ENCODE data around the gene ATE1.

ATE1 gene

GRCh38 chr10:121787169-121787568, 140.7 kb downstream of the ATE1 start:
- Histone ChIP-seq H3K36me3 (ENCODE audit: insufficient read depth, low read length) (peaks cover 12% of the 10 kb centered on the region; the same call in 1 of the 2 replicates), H3K27me3 (ENCODE audit: insufficient read depth, low read length) (no peaks in the 10 kb centered on the region), H3K27ac (ENCODE audit: low read depth, low read length) (no peak overlapping the region), H3K4me1 (ENCODE audit: insufficient read depth, low read length) (no peaks in the 10 kb centered on the region; the same call in 1 of the 2 replicates), H3K9me3 (ENCODE audit: insufficient read depth, low read depth, low read length) (no peaks in the 10 kb centered on the region), H3K9ac (ENCODE audit: low read depth, low read length) (no peak overlapping the region), H3K4me3 (ENCODE audit: low read length) (no peak overlapping the region)
- WGBS = 88% methylated on average over 2 of the region's 2 CpGs

- Histone ChIP-seq H3K27ac (ENCODE audit: low read depth, low read length) (no peak overlapping the region), H3K9me3 (ENCODE audit: insufficient read depth, low read depth, low read length) (no peaks in the 10 kb centered on the region), H3K4me1 (ENCODE audit: insufficient read depth, low read length) (no peaks in the 10 kb centered on the region), H3K4me3 (ENCODE audit: low read length) (no peak overlapping the region), H3K27me3 (ENCODE audit: insufficient read depth, low read length) (no peaks in the 10 kb centered on the region), H3K9ac (ENCODE audit: low read depth, low read length) (no peak overlapping the region), H3K36me3 (ENCODE audit: insufficient read depth, low read length) (peaks cover 3% of the 10 kb centered on the region; the same call in 1 of the 2 replicates)
- 80% methylated on average over 6 of the region's 6 CpGs for WGBS
Observed at GRCh38 chr10:121783782-121784372, 144.0 kb downstream of the ATE1 start.

- no peaks in the 10 kb centered on the region for H3K4me1 ChIP-seq (ENCODE audit: insufficient read depth, low read length)
- H3K4me3 ChIP-seq (ENCODE audit: low read length) = no peak overlapping the region
- H3K9me3 ChIP-seq (ENCODE audit: insufficient read depth, low read depth, low read length) = no peaks in the 10 kb centered on the region
- H3K27ac ChIP-seq (ENCODE audit: low read depth, low read length) = no peak overlapping the region
- H3K9ac ChIP-seq (ENCODE audit: low read depth, low read length) = no peak overlapping the region
- no peaks in the 10 kb centered on the region for H3K36me3 ChIP-seq (ENCODE audit: insufficient read depth, low read length)
- 95% methylated on average over 4 of the region's 4 CpGs for WGBS
- H3K27me3 ChIP-seq (ENCODE audit: insufficient read depth, low read length) = no peaks in the 10 kb centered on the region
Observed at GRCh38 chr10:121781101-121781500, 146.7 kb downstream of the ATE1 start.

- Histone ChIP-seq H3K9ac (ENCODE audit: low read depth, low read length) (no peak overlapping the region), H3K4me3 (ENCODE audit: low read length) (no peak overlapping the region), H3K36me3 (ENCODE audit: insufficient read depth, low read length) (no peaks in the 10 kb centered on the region), H3K4me1 (ENCODE audit: insufficient read depth, low read length) (peaks cover 11% of the 10 kb centered on the region), H3K9me3 (ENCODE audit: insufficient read depth, low read depth, low read length) (no peaks in the 10 kb centered on the region), H3K27me3 (ENCODE audit: insufficient read depth, low read length) (no peaks in the 10 kb centered on the region), H3K27ac (ENCODE audit: low read depth, low read length) (no peak overlapping the region)
- 94% methylated on average over 1 of the region's 2 CpGs for WGBS
Observed at GRCh38 chr10:121774813-121775212, 153.0 kb downstream of the ATE1 start.

- H3K27ac ChIP-seq (ENCODE audit: low read depth, low read length) = no peak overlapping the region
- WGBS = 90% methylated on average over 3 of the region's 3 CpGs
Observed at GRCh38 chr10:121774404-121774803, 153.4 kb downstream of the ATE1 start.

GRCh38 chr10:121772884-121773283, 154.9 kb downstream of the ATE1 start:
- 89% methylated on average over 1 of the region's 2 CpGs for WGBS
- Histone ChIP-seq H3K9ac (ENCODE audit: low read depth, low read length) (no peak overlapping the region), H3K36me3 (ENCODE audit: insufficient read depth, low read length) (no peaks in the 10 kb centered on the region), H3K27me3 (ENCODE audit: insufficient read depth, low read length) (no peaks in the 10 kb centered on the region), H3K9me3 (ENCODE audit: insufficient read depth, low read depth, low read length) (peaks cover 2% of the 10 kb centered on the region; the same call in 1 of the 2 replicates), H3K4me3 (ENCODE audit: low read length) (no peak overlapping the region), H3K27ac (ENCODE audit: low read depth, low read length) (no peak overlapping the region), H3K4me1 (ENCODE audit: insufficient read depth, low read length) (peaks cover 11% of the 10 kb centered on the region)

More at GRCh38 chr10:121774404-121774803, 153.4 kb downstream of the ATE1 start:
- Histone ChIP-seq H3K9me3 (ENCODE audit: insufficient read depth, low read depth, low read length) (no peaks in the 10 kb centered on the region), H3K4me3 (ENCODE audit: low read length) (no peak overlapping the region), H3K27me3 (ENCODE audit: insufficient read depth, low read length) (no peaks in the 10 kb centered on the region), H3K9ac (ENCODE audit: low read depth, low read length) (no peak overlapping the region), H3K36me3 (ENCODE audit: insufficient read depth, low read length) (no peaks in the 10 kb centered on the region), H3K4me1 (ENCODE audit: insufficient read depth, low read length) (peaks cover 11% of the 10 kb centered on the region)

GRCh38 chr10:121772406-121772805, 155.4 kb downstream of the ATE1 start:
- Histone ChIP-seq H3K4me3 (ENCODE audit: low read length) (no peak overlapping the region), H3K27ac (ENCODE audit: low read depth, low read length) (no peak overlapping the region), H3K9me3 (ENCODE audit: insufficient read depth, low read depth, low read length) (peaks cover 7% of the 10 kb centered on the region; the same call in 1 of the 2 replicates), H3K9ac (ENCODE audit: low read depth, low read length) (no peak overlapping the region), H3K36me3 (ENCODE audit: insufficient read depth, low read length) (no peaks in the 10 kb centered on the region), H3K4me1 (ENCODE audit: insufficient read depth, low read length) (peaks cover 11% of the 10 kb centered on the region), H3K27me3 (ENCODE audit: insufficient read depth, low read length) (no peaks in the 10 kb centered on the region)
- WGBS = 86% methylated on average over 6 of the region's 6 CpGs

GRCh38 chr10:121771966-121772365, 155.9 kb downstream of the ATE1 start:
- no peaks in the 10 kb centered on the region for H3K27me3 ChIP-seq (ENCODE audit: insufficient read depth, low read length)
- 94% methylated on average over 4 of the region's 5 CpGs for WGBS
- H3K4me1 ChIP-seq (ENCODE audit: insufficient read depth, low read length) = peaks cover 11% of the 10 kb centered on the region
- no peaks in the 10 kb centered on the region for H3K36me3 ChIP-seq (ENCODE audit: insufficient read depth, low read length)
- H3K9me3 ChIP-seq (ENCODE audit: insufficient read depth, low read depth, low read length) = peaks cover 9% of the 10 kb centered on the region; the same call in 1 of the 2 replicates
- no peak overlapping the region for H3K4me3 ChIP-seq (ENCODE audit: low read length)
- H3K27ac ChIP-seq (ENCODE audit: low read depth, low read length) = no peak overlapping the region
- no peak overlapping the region for H3K9ac ChIP-seq (ENCODE audit: low read depth, low read length)

GRCh38 chr10:121766426-121766825, 161.4 kb downstream of the ATE1 start:
- H3K36me3 ChIP-seq (ENCODE audit: insufficient read depth, low read length) = no peaks in the 10 kb centered on the region
- no peak overlapping the region for H3K4me3 ChIP-seq (ENCODE audit: low read length)
- peaks cover 9% of the 10 kb centered on the region; the same call in 1 of the 2 replicates for H3K9me3 ChIP-seq (ENCODE audit: insufficient read depth, low read depth, low read length)
- H3K27me3 ChIP-seq (ENCODE audit: insufficient read depth, low read length) = no peaks in the 10 kb centered on the region
- H3K4me1 ChIP-seq (ENCODE audit: insufficient read depth, low read length) = no peaks in the 10 kb centered on the region
- H3K27ac ChIP-seq (ENCODE audit: low read depth, low read length) = no peak overlapping the region
- 74% methylated on average over 4 of the region's 4 CpGs for WGBS
- no peak overlapping the region for H3K9ac ChIP-seq (ENCODE audit: low read depth, low read length)

- Histone ChIP-seq H3K36me3 (ENCODE audit: insufficient read depth, low read length) (0 out of 2 replicates have a peak, but pooled peaks cover 3% of the 10 kb centered on the region), H3K27me3 (ENCODE audit: insufficient read depth, low read length) (no peaks in the 10 kb centered on the region), H3K27ac (ENCODE audit: low read depth, low read length) (no peak overlapping the region), H3K4me3 (ENCODE audit: low read length) (no peak overlapping the region), H3K4me1 (ENCODE audit: insufficient read depth, low read length) (no peaks in the 10 kb centered on the region), H3K9ac (ENCODE audit: low read depth, low read length) (no peak overlapping the region), H3K9me3 (ENCODE audit: insufficient read depth, low read depth, low read length) (peaks cover 17% of the 10 kb centered on the region)
- 94% methylated on average over 2 of the region's 4 CpGs for WGBS
Observed at GRCh38 chr10:121765204-121765603, 162.6 kb downstream of the ATE1 start.

GRCh38 chr10:121764233-121764942, 163.4 kb downstream of the ATE1 start:
- Histone ChIP-seq H3K9me3 (ENCODE audit: insufficient read depth, low read depth, low read length) (peaks cover 24% of the 10 kb centered on the region), H3K9ac (ENCODE audit: low read depth, low read length) (no peak overlapping the region), H3K36me3 (ENCODE audit: insufficient read depth, low read length) (0 out of 2 replicates have a peak, but pooled peaks cover 3% of the 10 kb centered on the region), H3K4me1 (ENCODE audit: insufficient read depth, low read length) (no peaks in the 10 kb centered on the region), H3K4me3 (ENCODE audit: low read length) (no peak overlapping the region), H3K27me3 (ENCODE audit: insufficient read depth, low read length) (no peaks in the 10 kb centered on the region), H3K27ac (ENCODE audit: low read depth, low read length) (no peak overlapping the region)
- 82% methylated on average over 3 of the region's 5 CpGs for WGBS

Measured in HUES64 (cell line).